Heart left ventricle (tissue), 16 donors: ENCODE data around the gene ARFGAP1. TPM values are rescaled to one million over a fixed set of nuclear protein-coding genes. Genes with fewer than 3 reads are reported as not detected.

Source experiments
- ATAC-seq, 4 donors: fragments of 200-7000 bp; cut with Tn5 transposase; one replicate each; pipeline ENCODE4 v1.9.1; 2020 to 2022; ENCODE audit warnings: moderate library complexity in 4 of 4, mild to moderate bottlenecking in 3 of 4, moderate number of reproducible peaks in 1 of 4
- DNase-seq, 5 donors: peaks; one replicate each; pipeline ENCODE4 v3.0.0-alpha.2; 2020
- H3K27ac ChIP-seq, 12 donors: fragments of 200-600 bp; sonication (generic) in 4 of 12; one replicate each; pipeline versions ENCODE4 v1.5.0 to v1.8.0; 2016 to 2022; ENCODE audit warnings: mild to moderate bottlenecking in 2 of 12
- H3K27me3 ChIP-seq, 9 donors: fragments of 200-600 bp; sonication (generic) in 2 of 9; one replicate each; pipeline versions ENCODE4 v1.5.1 to v1.8.0; 2016 to 2022; ENCODE audit warnings: mild to moderate bottlenecking in 3 of 9
- H3K36me3 ChIP-seq, 9 donors: fragments of 200-600 bp; sonication (generic) in 2 of 9; one replicate each; pipeline versions ENCODE4 v1.5.0 to v1.8.0; 2018 to 2022; ENCODE audit warnings: mild to moderate bottlenecking in 2 of 9
- H3K4me1 ChIP-seq, 12 donors: fragments of 200-600 bp; sonication (generic) in 4 of 12; one replicate each; pipeline versions ENCODE4 v1.5.0 to v1.8.0; 2016 to 2022; ENCODE audit warnings: mild to moderate bottlenecking in 3 of 12
- H3K4me3 ChIP-seq, 12 donors: fragments of 200-600 bp; sonication (generic) in 4 of 12; one replicate each; pipeline versions ENCODE4 v1.5.0 to v1.8.0; 2017 to 2022; ENCODE audit warnings: mild to moderate bottlenecking in 9 of 12, moderate library complexity in 4 of 12
- H3K9me3 ChIP-seq, 12 donors: fragments of 200-600 bp; sonication (generic) in 4 of 12; one replicate each; pipeline versions ENCODE4 v1.5.0 to v1.8.0; 2016 to 2022; ENCODE audit warnings: mild to moderate bottlenecking in 1 of 12
- CTCF ChIP-seq, 12 donors: fragments of 200-600 bp; sonication (generic) in 4 of 12; IDR thresholded peaks; one replicate each; pipeline versions ENCODE4 v1.5.0 to v1.8.0; 2018 to 2022; ENCODE audit warnings: antibody characterized with exemption in 12 of 12, mild to moderate bottlenecking in 5 of 12
- POLR2A ChIP-seq, 2 donors: fragments of 450-650 bp; IDR thresholded peaks; one replicate each; pipeline ENCODE4 v1.6.1; 2017; ENCODE audit warnings: antibody characterized with exemption in 2 of 2, mild to moderate bottlenecking in 2 of 2, moderate library complexity in 2 of 2
- WGBS, 4 donors: extraction: QIAGEN DNeasy Blood & Tissue Kit in 2 of 4; methylation state at CpG; one replicate each; pipeline versions ENCODE4 v1.1.5 to v1.1.7; 2013 to 2018; 5-methylcytosine and 5-hydroxymethylcytosine counted together
- intact Hi-C, 10 donors: fragments of 100-400 bp; cut with DNase I; formaldehyde crosslinking; loops; one replicate each; pipeline versions ENCODE4 v1.11.1 to v1.14.2; 2022
- polyA plus RNA-seq, 2 donors: library from polyadenylated mRNA; stranded (reverse); fragments of 200-250 nt; gene quantifications; one replicate each; pipeline ENCODE4 v1.2.3, GENCODE V29; 2013
- total RNA-seq, 9 donors: library from RNA; depleted of rRNA in 2 of 9; stranded (reverse); fragments of >200 nt in 2 of 9; fragmentation: NEBNext Ultra II Directional in 3 of 9; extraction: Animal tissue kit (Norgen Biotek cat#: 25700) in 3 of 9; gene quantifications; one replicate each; pipeline versions ENCODE4 v1.1.0 to v1.2.4, GENCODE V29; 2016 to 2023
- donor health status: ischemic (EF 13 %, LVEDD 7.1; RV severe dilation, severe dysfunction).
- donor health status: healthy with polysubstance abuse.
- donor health status: DM: no; HTN: yes; CAD: no.
- donor health status: DM: no; HTN: no; CAD: no.
- donor health status: ischemic (EF 25% LVEDD 6.9; RV normal size, moderate dysfunction).
- donor health status: ischemic (EF 25% LVEDD 5.7; RV mildly dilated, moderate dysfunction).
- donor health status: healthy.
- donor health status: DM: yes; HTN: yes; CAD: no.
- donor health status: ischemic (EF 35%, LVEDD 5.7; RV mildly dilated, moderate dysfunction).
- donor health status: nonischemic (EF 11% LVEDD 7.7; RV severe dilation, severe dysfunction).
- donor health status: DM: yes; HTN: yes; CAD: no.
- donor health status: PGD.
- donor health status: ischemic (EF 29% LVEDD 5.4; RV normal size, mild dysfunction).
- donor health status: nonischemic (EF 23%, LVEDD 6.1; RV moderate dilation, normal function).

ARFGAP1 gene
- total and polyA plus RNA-seq, 11 donors: 14.3 to 51.6 (median 29.5) TPM

- TF ChIP-seq CTCF (IDR thresholded peaks at IDR 0.05): no peak
- no peak for TF ChIP-seq POLR2A (IDR thresholded peaks at IDR 0.05)
- H3K4me3 ChIP-seq: no peak overlapping the region
- no peaks in the 10 kb centered on the region for H3K36me3 ChIP-seq
- intact Hi-C loops: no loop called here
- H3K27me3 ChIP-seq: peaks cover 18 to 69% (median 39%) of the 10 kb centered on the region in 9 donors
- WGBS, 4 donors: 78 to 83% (median 79%) methylated on average over 16 of the region's 16 CpGs
- no peak overlapping the region for H3K27ac ChIP-seq
- ATAC-seq (no peak), DNase-seq (peak in 1 of 5 donors; percentile 11)
- H3K9me3 ChIP-seq: peaks cover 0 to 20% (median 6%) of the 10 kb centered on the region in 12 donors
- no peaks in the 10 kb centered on the region for H3K4me1 ChIP-seq
Observed at GRCh38 chr20:63297796-63298572, 25.4 kb downstream of the ARFGAP1 start.

- Histone ChIP-seq H3K27ac (no peak overlapping the region), H3K9me3 (peaks cover 0 to 20% (median 6%) of the 10 kb centered on the region in 12 donors), H3K36me3 (no peaks in the 10 kb centered on the region), H3K27me3 (peaks cover 18 to 64% (median 39%) of the 10 kb centered on the region in 9 donors), H3K4me1 (no peaks in the 10 kb centered on the region), H3K4me3 (no peak overlapping the region)
- ATAC-seq: no peak
- intact Hi-C loops: no loop called here
- peak in 2 of 5 donors; percentile 5 to 16 for DNase-seq
- 86 to 90% (median 88%) methylated on average over 17 of the region's 17 CpGs for WGBS, 4 donors
- TF ChIP-seq CTCF (IDR thresholded peaks at IDR 0.05): no peak
- no peak for TF ChIP-seq POLR2A (IDR thresholded peaks at IDR 0.05)
Observed at GRCh38 chr20:63298731-63299312, 26.2 kb downstream of the ARFGAP1 start.

- intact Hi-C loops: no loop called here
- WGBS, 4 donors: 95 to 99% (median 97%) methylated on average over 1 of the region's 1 CpG
Observed at GRCh38 chr20:63301671-63302070, 29.1 kb downstream of the ARFGAP1 start.

More at GRCh38 chr20:63301671-63302070, 29.1 kb downstream of the ARFGAP1 start:
- Histone ChIP-seq H3K4me3 (no peak overlapping the region), H3K9me3 (peaks cover 0 to 20% (median 6%) of the 10 kb centered on the region in 12 donors), H3K27ac (no peak overlapping the region), H3K4me1 (no peaks in the 10 kb centered on the region), H3K27me3 (peaks cover 8 to 58% (median 29%) of the 10 kb centered on the region in 9 donors), H3K36me3 (no peaks in the 10 kb centered on the region)
- TF ChIP-seq POLR2A (IDR thresholded peaks at IDR 0.05): no peak
- TF ChIP-seq CTCF (IDR thresholded peaks at IDR 0.05): no peak
- DNase-seq (no peak), ATAC-seq (no peak)
